ENCODE results near the gene ISLR2. TPM values are rescaled to one million over a fixed set of nuclear protein-coding genes. Genes with fewer than 3 reads are reported as not detected.

ISLR2 gene
- total RNA-seq, 1 experiment from 2014 or later = 0.05 TPM

DNA sequence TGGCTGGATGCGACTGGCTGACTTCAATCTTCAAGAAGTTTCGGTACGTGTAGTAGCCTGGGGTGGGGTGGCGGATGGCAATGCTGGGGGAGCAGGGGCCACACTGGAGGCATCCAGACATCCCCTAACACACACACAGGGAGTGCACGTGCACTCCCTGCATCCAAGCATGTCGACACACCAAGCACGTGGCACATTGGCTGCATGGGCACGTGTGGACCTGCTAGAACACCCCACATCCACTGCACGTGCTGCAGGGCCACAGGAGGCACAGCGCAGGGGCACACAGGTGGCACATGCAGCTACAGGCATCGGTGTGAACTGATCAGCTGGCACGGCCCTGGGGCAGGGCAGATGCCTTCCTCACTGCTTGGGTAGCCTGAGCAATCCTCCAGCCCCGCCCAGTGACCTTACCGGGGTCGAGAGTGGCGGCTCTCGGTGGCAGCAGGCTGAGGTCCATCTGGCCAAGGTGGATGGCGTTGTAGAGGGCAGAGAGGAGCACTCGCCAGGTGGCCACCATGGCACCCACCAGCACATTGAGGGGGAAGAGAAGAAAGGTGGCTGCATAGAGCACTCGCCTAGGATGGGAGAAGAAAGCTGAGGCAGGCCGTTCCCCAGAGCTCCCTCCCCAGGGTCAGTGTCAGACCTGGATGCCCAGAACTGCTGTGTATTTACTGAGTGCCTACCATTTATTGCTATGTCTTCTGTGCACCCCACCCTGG lies 50.7 kb downstream of the ISLR2 start:
- H3K4me3 ChIP-seq (replicated peaks in 1 of 2; ENCODE audit: low read depth in 1 of 2, low read length in 2 of 2) = no peak overlapping the region
- CTCF ChIA-PET = no interaction called here
- H3K9me2 ChIP-seq (ENCODE audit: insufficient read depth) = no peaks in the 10 kb centered on the region
- H3K36me3 ChIP-seq (ENCODE audit: control insufficient read depth in 1 of 2, insufficient read depth in 2 of 2, low read length in 2 of 2) = no peaks in the 10 kb centered on the region
- BruUV-seq (replicated peaks) = no TSS peak
- POLR2A ChIA-PET = no interaction called here
- no peak overlapping the region for H3K4me2 ChIP-seq (ENCODE audit: low read length)
- no peak overlapping the region for H3K27ac ChIP-seq (ENCODE audit: low read depth, low read length)
- intact Hi-C loops (cut with micrococcal nuclease) = no loop called here
- ATAC-seq (no peak), DNase-seq (ENCODE audit: low read depth, low spot score) (no peak)
- H3K9me3 ChIP-seq (ENCODE audit: control insufficient read depth in 1 of 2, insufficient read depth in 1 of 2, low read depth in 1 of 2, low read length in 2 of 2) = no peaks in the 10 kb centered on the region
- TF ChIP-seq SIN3A (IDR thresholded peaks at IDR 0.05; ENCODE audit: low read depth) (no peak), ATF3 (IDR thresholded peaks at IDR 0.05) (no peak), FOSL1 (IDR thresholded peaks at IDR 0.05; ENCODE audit: low read depth) (no peak), SRF (IDR thresholded peaks at IDR 0.05; ENCODE audit: low read depth) (no peak), EZH2 (IDR thresholded peaks at IDR 0.05) (no peak), EZH2phosphoT487 (IDR thresholded peaks at IDR 0.05; ENCODE audit: borderline replicate concordance) (no peak), RAD21 (IDR thresholded peaks at IDR 0.05; ENCODE audit: low read depth) (no peak), JUND (IDR thresholded peaks at IDR 0.05) (no peak), TCF7L2 (IDR thresholded peaks at IDR 0.05; ENCODE audit: borderline replicate concordance, extremely low read depth, insufficient read depth, insufficient read length) (no peak), ELF1 (IDR thresholded peaks at IDR 0.05; ENCODE audit: borderline replicate concordance, low read depth) (no peak), CBX3 (IDR thresholded peaks at IDR 0.05; ENCODE audit: low read depth) (no peak), SP1 (IDR thresholded peaks at IDR 0.05; ENCODE audit: low read depth) (no peak), POLR2AphosphoS5 (IDR thresholded peaks at IDR 0.05; ENCODE audit: low read depth, low read length) (no peak)
- TF ChIP-seq, protein P1, sequence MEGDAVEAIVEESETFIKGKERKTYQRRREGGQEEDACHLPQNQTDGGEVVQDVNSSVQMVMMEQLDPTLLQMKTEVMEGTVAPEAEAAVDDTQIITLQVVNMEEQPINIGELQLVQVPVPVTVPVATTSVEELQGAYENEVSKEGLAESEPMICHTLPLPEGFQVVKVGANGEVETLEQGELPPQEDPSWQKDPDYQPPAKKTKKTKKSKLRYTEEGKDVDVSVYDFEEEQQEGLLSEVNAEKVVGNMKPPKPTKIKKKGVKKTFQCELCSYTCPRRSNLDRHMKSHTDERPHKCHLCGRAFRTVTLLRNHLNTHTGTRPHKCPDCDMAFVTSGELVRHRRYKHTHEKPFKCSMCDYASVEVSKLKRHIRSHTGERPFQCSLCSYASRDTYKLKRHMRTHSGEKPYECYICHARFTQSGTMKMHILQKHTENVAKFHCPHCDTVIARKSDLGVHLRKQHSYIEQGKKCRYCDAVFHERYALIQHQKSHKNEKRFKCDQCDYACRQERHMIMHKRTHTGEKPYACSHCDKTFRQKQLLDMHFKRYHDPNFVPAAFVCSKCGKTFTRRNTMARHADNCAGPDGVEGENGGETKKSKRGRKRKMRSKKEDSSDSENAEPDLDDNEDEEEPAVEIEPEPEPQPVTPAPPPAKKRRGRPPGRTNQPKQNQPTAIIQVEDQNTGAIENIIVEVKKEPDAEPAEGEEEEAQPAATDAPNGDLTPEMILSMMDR (IDR thresholded peaks at IDR 0.05 in 2 of 3, conservative IDR thresholded peaks at IDR 0.05 in 1 of 3; ENCODE audit: borderline replicate concordance in 1 of 3, insufficient read depth in 1 of 3, low read depth in 2 of 3, low read length in 2 of 3) = no peak
- TF ChIP-seq, protein P2, sequence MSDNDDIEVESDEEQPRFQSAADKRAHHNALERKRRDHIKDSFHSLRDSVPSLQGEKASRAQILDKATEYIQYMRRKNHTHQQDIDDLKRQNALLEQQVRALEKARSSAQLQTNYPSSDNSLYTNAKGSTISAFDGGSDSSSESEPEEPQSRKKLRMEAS (IDR thresholded peaks at IDR 0.05) = no peak
- TF ChIP-seq, protein P3, sequence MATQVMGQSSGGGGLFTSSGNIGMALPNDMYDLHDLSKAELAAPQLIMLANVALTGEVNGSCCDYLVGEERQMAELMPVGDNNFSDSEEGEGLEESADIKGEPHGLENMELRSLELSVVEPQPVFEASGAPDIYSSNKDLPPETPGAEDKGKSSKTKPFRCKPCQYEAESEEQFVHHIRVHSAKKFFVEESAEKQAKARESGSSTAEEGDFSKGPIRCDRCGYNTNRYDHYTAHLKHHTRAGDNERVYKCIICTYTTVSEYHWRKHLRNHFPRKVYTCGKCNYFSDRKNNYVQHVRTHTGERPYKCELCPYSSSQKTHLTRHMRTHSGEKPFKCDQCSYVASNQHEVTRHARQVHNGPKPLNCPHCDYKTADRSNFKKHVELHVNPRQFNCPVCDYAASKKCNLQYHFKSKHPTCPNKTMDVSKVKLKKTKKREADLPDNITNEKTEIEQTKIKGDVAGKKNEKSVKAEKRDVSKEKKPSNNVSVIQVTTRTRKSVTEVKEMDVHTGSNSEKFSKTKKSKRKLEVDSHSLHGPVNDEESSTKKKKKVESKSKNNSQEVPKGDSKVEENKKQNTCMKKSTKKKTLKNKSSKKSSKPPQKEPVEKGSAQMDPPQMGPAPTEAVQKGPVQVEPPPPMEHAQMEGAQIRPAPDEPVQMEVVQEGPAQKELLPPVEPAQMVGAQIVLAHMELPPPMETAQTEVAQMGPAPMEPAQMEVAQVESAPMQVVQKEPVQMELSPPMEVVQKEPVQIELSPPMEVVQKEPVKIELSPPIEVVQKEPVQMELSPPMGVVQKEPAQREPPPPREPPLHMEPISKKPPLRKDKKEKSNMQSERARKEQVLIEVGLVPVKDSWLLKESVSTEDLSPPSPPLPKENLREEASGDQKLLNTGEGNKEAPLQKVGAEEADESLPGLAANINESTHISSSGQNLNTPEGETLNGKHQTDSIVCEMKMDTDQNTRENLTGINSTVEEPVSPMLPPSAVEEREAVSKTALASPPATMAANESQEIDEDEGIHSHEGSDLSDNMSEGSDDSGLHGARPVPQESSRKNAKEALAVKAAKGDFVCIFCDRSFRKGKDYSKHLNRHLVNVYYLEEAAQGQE (IDR thresholded peaks at IDR 0.05; ENCODE audit: low read depth) = no peak
- no peaks in the 10 kb centered on the region for H4K20me1 ChIP-seq (ENCODE audit: insufficient read depth)
- no peak overlapping the region for H2AFZ ChIP-seq (ENCODE audit: low read depth, low read length, poor library complexity, severe bottlenecking)
- RAD21 ChIA-PET (ENCODE audit: low non-redundant PET in 1 of 2, low total read pairs in 2 of 2, uncharacterized antibody in 2 of 2, unreplicated experiment in 2 of 2) = no interaction called here
- H3K4me1 ChIP-seq (ENCODE audit: control insufficient read depth in 1 of 2, insufficient read depth in 2 of 2, low read length in 2 of 2) = peaks cover 8 to 21% of the 10 kb centered on the region in 2 experiments; a peak in 3 of 4 replicates
- no peak overlapping the region for H3K9ac ChIP-seq (ENCODE audit: low read length)
- no peaks in the 10 kb centered on the region for H3K79me2 ChIP-seq (ENCODE audit: insufficient read depth, low read length)
- peaks cover 22% of the 10 kb centered on the region; the same call in 1 of the 2 replicates for H3K27me3 ChIP-seq (ENCODE audit: insufficient read depth, low read length)
